ENCODE data around the gene RALGPS1. TPM values are rescaled to one million over a fixed set of nuclear protein-coding genes. Genes with fewer than 3 reads are reported as not detected.

RALGPS1 gene
- total RNA-seq, 1 experiment from 2014 or later = 28.5 TPM

- TF ChIP-seq ZNF532 (CRISPR knock-in tag; IDR thresholded peaks at IDR 0.05; ENCODE audit: borderline replicate concordance) = no peak
- no peak for TF ChIP-seq ZNF281 (CRISPR knock-in tag; IDR thresholded peaks at IDR 0.05)
- TF ChIP-seq ZBTB43 (CRISPR knock-in tag; IDR thresholded peaks at IDR 0.05) = no peak
- no peak overlapping the region for H3K27ac Mint-ChIP-seq
- no peaks in the 10 kb centered on the region for H3K9me3 Mint-ChIP-seq
- H3K4me1 Mint-ChIP-seq = peaks cover 21% of the 10 kb centered on the region
- ATAC-seq (no peak), DNase-seq (ENCODE audit: low spot score) (no peak)
- ChIA-PET POLR2A (interaction anchor here (0.6 kb wide), 1 partner anchor 1127 kb away, joined by 6 read pairs; no protein-coding TSS in a partner anchor), CTCF (interaction anchor here (2.5 to 3.4 kb wide), 4 partner anchors 16 to 268 kb away, joined by 8 to 40 read pairs (median 20); partner anchors contain the start of gene SLC2A8)
- H3K4me3 Mint-ChIP-seq = no peak overlapping the region
- no peaks in the 10 kb centered on the region for H3K36me3 Mint-ChIP-seq
- no peaks in the 10 kb centered on the region; the same call in 1 of the 2 replicates for H3K27me3 Mint-ChIP-seq (ENCODE audit: low read depth)
Observed at GRCh38 chr9:127209220-127209619, 294.6 kb downstream of the RALGPS1 start.

- no peaks in the 10 kb centered on the region for H3K36me3 Mint-ChIP-seq
- no peak for DNase-seq (ENCODE audit: low spot score)
- H3K4me3 Mint-ChIP-seq = no peak overlapping the region
- ATAC-seq = no peak
- ChIA-PET POLR2A (interaction anchor here (0.5 kb wide), 1 partner anchor 227 kb away, joined by 3 read pairs; no protein-coding TSS in a partner anchor), CTCF (interaction anchor here (0.8 to 7.1 kb wide), 19 partner anchors 9 to 277 kb away, joined by 3 to 63 read pairs (median 7); partner anchors contain the start of genes SLC2A8 and ZNF79)
- peak overlapping the region; percentile 46 for H3K27ac Mint-ChIP-seq
- no peaks in the 10 kb centered on the region; the same call in 1 of the 2 replicates for H3K27me3 Mint-ChIP-seq (ENCODE audit: low read depth)
- H3K4me1 Mint-ChIP-seq = peaks cover 25% of the 10 kb centered on the region
- no peak for TF ChIP-seq FOXK1 (CRISPR knock-in tag; IDR thresholded peaks at IDR 0.05)
- TF ChIP-seq ZNF532 (CRISPR knock-in tag; IDR thresholded peaks at IDR 0.05; ENCODE audit: borderline replicate concordance) = no peak
- no peak for TF ChIP-seq CDX4 (CRISPR knock-in tag; IDR thresholded peaks at IDR 0.05; ENCODE audit: borderline replicate concordance)
- no peak for TF ChIP-seq E2F5 (CRISPR knock-in tag; IDR thresholded peaks at IDR 0.05)
- TF ChIP-seq NR1H2 (CRISPR knock-in tag; IDR thresholded peaks at IDR 0.05) = no peak
- no peak for TF ChIP-seq MXD4 (CRISPR knock-in tag; IDR thresholded peaks at IDR 0.05; ENCODE audit: borderline replicate concordance)
- TF ChIP-seq IRF1 (CRISPR knock-in tag; IDR thresholded peaks at IDR 0.05) = no peak
- no peak for TF ChIP-seq GABPB1 (CRISPR knock-in tag; IDR thresholded peaks at IDR 0.05)
- TF ChIP-seq CTCF (IDR thresholded peaks at IDR 0.05) = no peak
- no peak for TF ChIP-seq TCF7 (CRISPR knock-in tag; IDR thresholded peaks at IDR 0.05; ENCODE audit: low read depth)
- TF ChIP-seq FOXJ3 (CRISPR knock-in tag; IDR thresholded peaks at IDR 0.05; ENCODE audit: borderline replicate concordance) = no peak
- no peak for TF ChIP-seq JUN (CRISPR knock-in tag; IDR thresholded peaks at IDR 0.05)
- no peaks in the 10 kb centered on the region for H3K9me3 Mint-ChIP-seq
Observed at GRCh38 chr9:127209948-127210640, 295.5 kb downstream of the RALGPS1 start.
